ENCODE results near the gene RFC4. TPM values are rescaled to one million over a fixed set of nuclear protein-coding genes. Genes with fewer than 3 reads are reported as not detected.

Gene RFC4
- polyA plus RNA-seq, 3 donors, result 3.9 to 6.2 (median 4.6) TPM

DNA sequence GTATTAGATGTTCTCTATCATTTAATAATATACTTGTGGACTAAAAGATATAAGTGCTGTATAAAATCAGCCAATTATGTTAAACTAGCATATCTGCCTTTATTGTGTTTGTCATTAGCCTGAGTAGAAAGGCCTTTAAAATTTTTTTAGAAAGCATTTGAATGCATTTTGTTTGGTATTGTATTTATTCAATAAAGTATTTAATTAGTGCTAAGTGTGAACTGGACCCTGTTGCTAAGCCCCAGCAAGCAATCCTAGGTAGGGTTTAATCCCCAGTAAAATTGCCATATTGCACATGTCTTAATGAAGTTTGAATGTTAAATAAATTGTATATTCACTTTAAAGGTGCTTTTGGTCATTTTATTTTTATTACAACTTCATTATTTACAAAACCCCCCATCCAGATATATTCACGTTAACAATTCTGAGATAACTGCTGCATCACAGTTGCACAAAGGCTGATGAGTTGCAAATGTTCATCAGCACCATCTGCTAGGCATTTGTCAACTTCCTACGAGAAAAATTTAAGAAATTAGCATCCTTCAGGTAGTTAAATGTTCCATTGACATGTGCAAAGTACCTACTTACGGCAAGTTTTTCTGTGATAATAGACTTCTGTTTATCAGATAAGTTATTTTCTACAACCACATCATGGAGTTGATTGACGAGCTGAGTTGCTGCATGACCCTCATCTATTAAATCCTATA is 16.6 kb downstream of the RFC4 start:
- DNase-seq, result no peak
- no peak overlapping the region for H3K9ac ChIP-seq (ENCODE audit: insufficient read depth, low read length, poor library complexity, severe bottlenecking)
- Mint-ChIP-seq H3K36me3 (peaks cover 55 to 64% of the 10 kb centered on the region in 2 donors), H3K4me3 (no peak overlapping the region), H3K9me3 (no peaks in the 10 kb centered on the region), H3K4me1 (peaks cover 26% of the 10 kb centered on the region), H3K27ac (no peak overlapping the region), H3K27me3 (ENCODE audit: low read depth in 3 of 3) (no peaks in the 10 kb centered on the region)
- H3K79me2 ChIP-seq (ENCODE audit: insufficient read depth, low read length), result peaks cover 40% of the 10 kb centered on the region
- H3K36me3 ChIP-seq (replicated peaks in 1 of 2; ENCODE audit: control insufficient read depth in 1 of 2, insufficient read depth in 2 of 2, low read length in 2 of 2), result peaks cover 50 to 61% of the 10 kb centered on the region in 2 donors
- no peak overlapping the region for H3K4me2 ChIP-seq (replicated peaks; ENCODE audit: extremely low read depth, low read length, poor library complexity, severe bottlenecking)
- H3K4me3 ChIP-seq (replicated peaks in 1 of 3; ENCODE audit: low read depth in 2 of 3, low read length in 3 of 3), result no peak overlapping the region
- H4K20me1 ChIP-seq (ENCODE audit: insufficient read depth, low read length), result peaks cover 60% of the 10 kb centered on the region
- H3K27ac ChIP-seq (ENCODE audit: low read depth in 1 of 2, low read length in 2 of 2), result no peak overlapping the region
- TF ChIP-seq, protein P1, sequence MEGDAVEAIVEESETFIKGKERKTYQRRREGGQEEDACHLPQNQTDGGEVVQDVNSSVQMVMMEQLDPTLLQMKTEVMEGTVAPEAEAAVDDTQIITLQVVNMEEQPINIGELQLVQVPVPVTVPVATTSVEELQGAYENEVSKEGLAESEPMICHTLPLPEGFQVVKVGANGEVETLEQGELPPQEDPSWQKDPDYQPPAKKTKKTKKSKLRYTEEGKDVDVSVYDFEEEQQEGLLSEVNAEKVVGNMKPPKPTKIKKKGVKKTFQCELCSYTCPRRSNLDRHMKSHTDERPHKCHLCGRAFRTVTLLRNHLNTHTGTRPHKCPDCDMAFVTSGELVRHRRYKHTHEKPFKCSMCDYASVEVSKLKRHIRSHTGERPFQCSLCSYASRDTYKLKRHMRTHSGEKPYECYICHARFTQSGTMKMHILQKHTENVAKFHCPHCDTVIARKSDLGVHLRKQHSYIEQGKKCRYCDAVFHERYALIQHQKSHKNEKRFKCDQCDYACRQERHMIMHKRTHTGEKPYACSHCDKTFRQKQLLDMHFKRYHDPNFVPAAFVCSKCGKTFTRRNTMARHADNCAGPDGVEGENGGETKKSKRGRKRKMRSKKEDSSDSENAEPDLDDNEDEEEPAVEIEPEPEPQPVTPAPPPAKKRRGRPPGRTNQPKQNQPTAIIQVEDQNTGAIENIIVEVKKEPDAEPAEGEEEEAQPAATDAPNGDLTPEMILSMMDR (IDR thresholded peaks at IDR 0.05), result no peak
- H3K4me1 ChIP-seq (ENCODE audit: control insufficient read depth in 1 of 2, insufficient read depth in 2 of 2, low read length in 2 of 2), result peaks cover 11 to 26% of the 10 kb centered on the region in 2 donors
- intact Hi-C loops (cut with micrococcal nuclease), result loop anchor here in 1 of 2 donors (10.0 kb wide), 3 partner anchors 215 to 855 kb away; partner anchors contain the start of genes DNAJB11, RPL39L and TRA2B
- 63% methylated on average over 1 of the region's 4 CpGs for WGBS (ENCODE audit: insufficient coverage)
- H3K9me3 ChIP-seq (replicated peaks in 1 of 2; ENCODE audit: control insufficient read depth in 1 of 2, insufficient read depth in 1 of 2, low read length in 2 of 2), result no peaks in the 10 kb centered on the region
- H2AFZ ChIP-seq (ENCODE audit: insufficient read depth, low read depth, low read length, poor library complexity, severe bottlenecking), result no peak overlapping the region
- H3K27me3 ChIP-seq (ENCODE audit: control insufficient read depth in 2 of 2, insufficient read depth in 2 of 2, low read length in 2 of 2), result no peaks in the 10 kb centered on the region

DNA sequence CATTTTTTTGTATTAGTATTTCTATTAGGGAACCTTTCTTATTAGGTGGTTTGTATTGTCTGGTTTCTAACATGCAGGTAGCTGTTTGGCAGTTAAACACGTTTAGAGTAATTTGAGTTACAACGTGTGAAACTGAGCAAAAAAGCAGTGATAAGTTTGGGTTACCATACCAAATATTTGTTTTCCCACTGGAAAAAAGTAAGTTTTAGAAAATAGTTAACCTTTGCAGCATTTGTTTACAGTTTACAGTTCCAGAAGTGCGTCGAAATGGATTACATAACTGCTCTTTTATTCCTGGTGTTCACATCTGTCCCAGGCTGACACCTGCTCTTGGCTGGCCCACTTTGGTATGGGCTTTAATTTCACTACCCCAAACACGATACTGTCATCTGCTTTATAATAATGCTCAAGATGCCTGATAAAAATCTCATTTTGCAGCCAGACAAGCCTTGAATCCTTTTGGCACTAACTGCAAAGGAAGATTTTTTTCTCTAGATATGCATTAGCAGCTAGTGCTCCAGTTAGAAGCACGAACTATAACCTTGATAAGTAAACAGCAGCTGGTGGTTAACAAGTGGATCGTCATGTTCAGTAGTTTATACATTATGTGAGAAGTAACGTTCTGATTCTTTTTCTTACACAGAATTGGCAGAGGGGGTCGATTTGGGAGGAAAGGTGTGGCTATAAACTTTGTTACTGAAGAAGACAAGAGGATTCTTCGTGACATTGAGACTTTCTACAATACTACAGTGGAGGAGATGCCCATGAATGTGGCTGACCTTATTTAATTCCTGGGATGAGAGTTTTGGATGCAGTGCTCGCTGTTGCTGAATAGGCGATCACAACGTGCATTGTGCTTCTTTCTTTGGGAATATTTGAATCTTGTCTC is 17.6 kb downstream of the RFC4 start:
- Histone ChIP-seq H3K27me3 (ENCODE audit: control insufficient read depth in 2 of 2, insufficient read depth in 2 of 2, low read length in 2 of 2) (no peaks in the 10 kb centered on the region), H3K36me3 (replicated peaks in 1 of 2; ENCODE audit: control insufficient read depth in 1 of 2, insufficient read depth in 2 of 2, low read length in 2 of 2) (peaks cover 53 to 63% of the 10 kb centered on the region in 2 donors), H3K27ac (ENCODE audit: low read depth in 1 of 2, low read length in 2 of 2) (no peak overlapping the region), H4K20me1 (ENCODE audit: insufficient read depth, low read length) (peaks cover 69% of the 10 kb centered on the region), H3K9ac (ENCODE audit: insufficient read depth, low read length, poor library complexity, severe bottlenecking) (no peak overlapping the region), H3K79me2 (ENCODE audit: insufficient read depth, low read length) (peaks cover 50% of the 10 kb centered on the region), H3K4me3 (replicated peaks in 1 of 3; ENCODE audit: low read depth in 2 of 3, low read length in 3 of 3) (no peak overlapping the region), H3K4me1 (ENCODE audit: control insufficient read depth in 1 of 2, insufficient read depth in 2 of 2, low read length in 2 of 2) (peaks cover 15 to 32% of the 10 kb centered on the region in 2 donors), H3K9me3 (replicated peaks in 1 of 2; ENCODE audit: control insufficient read depth in 1 of 2, insufficient read depth in 1 of 2, low read length in 2 of 2) (no peaks in the 10 kb centered on the region), H3K4me2 (replicated peaks; ENCODE audit: extremely low read depth, low read length, poor library complexity, severe bottlenecking) (no peak overlapping the region), H2AFZ (ENCODE audit: insufficient read depth, low read depth, low read length, poor library complexity, severe bottlenecking) (no peak overlapping the region)
- H3K9me3 Mint-ChIP-seq, result peaks cover 0 to 3% (median 0%) of the 10 kb centered on the region in 7 donors
- peaks cover 33% of the 10 kb centered on the region for H3K4me1 Mint-ChIP-seq
- no peak overlapping the region for H3K4me3 Mint-ChIP-seq
- TF ChIP-seq, protein P1 (IDR thresholded peaks at IDR 0.05), result no peak
- WGBS (ENCODE audit: insufficient coverage), result 82% methylated on average over 3 of the region's 13 CpGs
- no peak for DNase-seq
- H3K27me3 Mint-ChIP-seq (ENCODE audit: low read depth in 3 of 3), result no peaks in the 10 kb centered on the region
- H3K27ac Mint-ChIP-seq, result no peak overlapping the region
- H3K36me3 Mint-ChIP-seq, result peaks cover 53 to 63% of the 10 kb centered on the region in 2 donors
- intact Hi-C loops (cut with micrococcal nuclease), result loop anchor here in 1 of 2 donors (10.0 kb wide), 3 partner anchors 214 to 854 kb away; partner anchors contain the start of genes DNAJB11, RPL39L and TRA2B

Data from CD14-positive monocyte (primary cell).